DOHH2 (cell line): Measurements from ENCODE around the gene MYL9.
"Not testable (repeated sequence)": the region's sequence is repeated elsewhere in the genome, so short reads cannot be mapped to it uniquely, and the experiment has no call there.

Experiments used
- H3F3A ChIP-seq: fragments of 200-600 bp; sonication (generic), shearing (Covaris generic); 2 replicates; pipeline ENCODE4 v1.6.0; 2016; ENCODE audit warnings: antibody characterized with exemption, mild to moderate bottlenecking; ENCODE audit not compliant: control insufficient read depth, insufficient read depth
- H3K27ac ChIP-seq: fragments of 200-600 bp; sonication (generic); 2 replicates; pipeline ENCODE4 v1.5.1; 2014; ENCODE audit warnings: low read depth, mild to moderate bottlenecking, low read length, moderate library complexity
- H3K27me3 ChIP-seq: fragments of 200-600 bp; sonication (generic); 2 replicates; pipeline ENCODE4 v1.6.1; 2014; ENCODE audit warnings: mild to moderate bottlenecking, low read length, mixed read lengths; ENCODE audit not compliant: control insufficient read depth
- H3K36me3 ChIP-seq: fragments of 200-600 bp; sonication (generic); 2 replicates; pipeline ENCODE4 v1.6.1; 2014; ENCODE audit warnings: mild to moderate bottlenecking, low read length, moderate library complexity, mixed read lengths; ENCODE audit not compliant: control insufficient read depth
- H3K4me1 ChIP-seq: fragments of 200-600 bp; sonication (generic); 2 replicates; pipeline ENCODE4 v1.6.1; 2014; ENCODE audit warnings: mild to moderate bottlenecking, low read length, mixed read lengths; ENCODE audit not compliant: control insufficient read depth
- H3K4me2 ChIP-seq: fragments of 200-600 bp; sonication (generic); 2 replicates; pipeline ENCODE4 v1.6.0; 2014; ENCODE audit warnings: mild to moderate bottlenecking, low read length, moderate library complexity
- H3K4me3 ChIP-seq: fragments of 200-600 bp; sonication (generic); 2 replicates; pipeline ENCODE4 v1.5.1; 2014; ENCODE audit warnings: mild to moderate bottlenecking, low read length, mixed read lengths
- H3K79me2 ChIP-seq: fragments of 200-600 bp; sonication (generic); 2 replicates; pipeline ENCODE4 v1.6.1; 2014; ENCODE audit warnings: mild to moderate bottlenecking, low read length, mixed read lengths; ENCODE audit not compliant: control insufficient read depth
- H3K9me2 ChIP-seq: fragments of 200-600 bp; sonication (generic); replicated peaks from 2 replicates; pipeline ENCODE4 v1.6.1; 2014; ENCODE audit warnings: mild to moderate bottlenecking, low read length, mixed read lengths; ENCODE audit not compliant: control insufficient read depth
- H3K9me3 ChIP-seq: fragments of 200-600 bp; sonication (generic); 2 replicates; pipeline ENCODE4 v1.6.1; 2014; ENCODE audit warnings: antibody characterized with exemption, low read length, mixed read lengths; ENCODE audit not compliant: control insufficient read depth, insufficient read depth
- H4K20me1 ChIP-seq: fragments of 200-600 bp; sonication (generic); 2 replicates; pipeline ENCODE4 v1.6.0; 2014; ENCODE audit warnings: low read depth, mild to moderate bottlenecking, antibody characterized with exemption, low read length, moderate library complexity; ENCODE audit not compliant: control insufficient read depth, insufficient read depth
- EZH2phosphoT487 ChIP-seq: fragments of 200-600 bp; sonication (generic); IDR thresholded peaks from 2 replicates; pipeline ENCODE4 v1.6.1; 2017; ENCODE audit warnings: borderline replicate concordance, mild to moderate bottlenecking, antibody characterized with exemption, low read length, moderate library complexity, mixed read lengths
- TF ChIP-seq, protein P1 (sequence below): fragments of 200-600 bp; sonication (generic); IDR thresholded peaks from one replicate; pipeline ENCODE4 v1.5.1; 2014; ENCODE audit warnings: antibody characterized with exemption, mild to moderate bottlenecking, low read depth, low read length; ENCODE audit not compliant: poor library complexity, severe bottlenecking

MYL9 gene

GRCh38 chr20:36563374-36563773, 22.1 kb downstream of the MYL9 start:
- TF ChIP-seq, protein P1, sequence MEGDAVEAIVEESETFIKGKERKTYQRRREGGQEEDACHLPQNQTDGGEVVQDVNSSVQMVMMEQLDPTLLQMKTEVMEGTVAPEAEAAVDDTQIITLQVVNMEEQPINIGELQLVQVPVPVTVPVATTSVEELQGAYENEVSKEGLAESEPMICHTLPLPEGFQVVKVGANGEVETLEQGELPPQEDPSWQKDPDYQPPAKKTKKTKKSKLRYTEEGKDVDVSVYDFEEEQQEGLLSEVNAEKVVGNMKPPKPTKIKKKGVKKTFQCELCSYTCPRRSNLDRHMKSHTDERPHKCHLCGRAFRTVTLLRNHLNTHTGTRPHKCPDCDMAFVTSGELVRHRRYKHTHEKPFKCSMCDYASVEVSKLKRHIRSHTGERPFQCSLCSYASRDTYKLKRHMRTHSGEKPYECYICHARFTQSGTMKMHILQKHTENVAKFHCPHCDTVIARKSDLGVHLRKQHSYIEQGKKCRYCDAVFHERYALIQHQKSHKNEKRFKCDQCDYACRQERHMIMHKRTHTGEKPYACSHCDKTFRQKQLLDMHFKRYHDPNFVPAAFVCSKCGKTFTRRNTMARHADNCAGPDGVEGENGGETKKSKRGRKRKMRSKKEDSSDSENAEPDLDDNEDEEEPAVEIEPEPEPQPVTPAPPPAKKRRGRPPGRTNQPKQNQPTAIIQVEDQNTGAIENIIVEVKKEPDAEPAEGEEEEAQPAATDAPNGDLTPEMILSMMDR = no peak
- TF ChIP-seq EZH2phosphoT487 = no peak
- Histone ChIP-seq H4K20me1 (no peaks in the 10 kb centered on the region), H3K4me2 (no peak overlapping the region)

DNA sequence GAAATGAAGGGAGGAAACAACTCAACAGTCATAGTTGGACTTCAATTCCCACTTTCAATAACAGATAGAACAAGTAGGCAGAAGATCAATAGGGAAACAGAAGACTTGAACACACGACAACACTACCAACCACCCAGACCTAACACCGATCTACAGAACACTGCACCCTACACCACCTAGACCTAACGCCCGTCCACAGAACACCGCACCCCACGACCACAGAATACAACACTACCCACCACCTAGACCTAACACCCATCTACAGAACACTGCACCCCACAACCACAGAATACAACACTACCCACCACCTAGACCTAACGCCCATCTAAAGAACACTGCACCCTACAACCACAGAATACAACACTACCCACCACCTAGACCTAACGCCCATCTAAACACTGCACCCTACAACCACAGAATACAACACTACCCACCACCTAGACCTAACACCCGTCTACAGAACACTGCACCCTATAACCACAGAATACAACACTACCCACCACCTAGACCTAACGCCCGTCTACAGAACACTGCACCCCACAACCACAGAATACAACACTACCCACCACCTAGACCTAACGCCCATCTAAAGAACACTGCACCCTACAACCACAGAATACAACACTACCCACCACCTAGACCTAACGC, 22.9 kb downstream of the MYL9 start:
- not testable (repeated sequence) for H3K4me2 ChIP-seq, H3K4me3 ChIP-seq, H3K4me1 ChIP-seq, H4K20me1 ChIP-seq, H3K79me2 ChIP-seq, H3K9me3 ChIP-seq, H3K27me3 ChIP-seq, H3K9me2 ChIP-seq, H3F3A ChIP-seq, H3K36me3 ChIP-seq, H3K27ac ChIP-seq

More at GRCh38 chr20:36563374-36563773, 22.1 kb downstream of the MYL9 start:
- H3K4me1 ChIP-seq = no peaks in the 10 kb centered on the region
- peaks cover 5% of the 10 kb centered on the region; the same call in 1 of the 2 replicates for H3K36me3 ChIP-seq
- H3K9me3 ChIP-seq = peaks cover 10% of the 10 kb centered on the region; the same call in 1 of the 2 replicates
- H3K4me3 ChIP-seq = no peak overlapping the region
- H3K79me2 ChIP-seq = no peaks in the 10 kb centered on the region
- no peaks in the 10 kb centered on the region for H3F3A ChIP-seq
- no peaks in the 10 kb centered on the region for H3K9me2 ChIP-seq
- no peaks in the 10 kb centered on the region for H3K27me3 ChIP-seq
- H3K27ac ChIP-seq = no peak overlapping the region

- H3K36me3 ChIP-seq, H3K79me2 ChIP-seq, H3K9me2 ChIP-seq, H3K9me3 ChIP-seq, H4K20me1 ChIP-seq, H3F3A ChIP-seq, H3K4me2 ChIP-seq, H3K27me3 ChIP-seq, H3K4me1 ChIP-seq, H3K4me3 ChIP-seq, H3K27ac ChIP-seq: not testable (repeated sequence)
These were observed 23.4 kb downstream of the MYL9 start for GRCh38 chr20:36564726-36565121.

- no peak overlapping the region for H3K4me3 ChIP-seq
- peaks cover 5% of the 10 kb centered on the region; the same call in 1 of the 2 replicates for H3K36me3 ChIP-seq
- no peaks in the 10 kb centered on the region for H3K4me1 ChIP-seq
- no peak overlapping the region for H3K4me2 ChIP-seq
- TF ChIP-seq, protein P1 = no peak
- no peak for TF ChIP-seq EZH2phosphoT487
- H3K27ac ChIP-seq = no peak overlapping the region
- H3K79me2 ChIP-seq = no peaks in the 10 kb centered on the region
- no peaks in the 10 kb centered on the region for H3K9me2 ChIP-seq
- H3K9me3 ChIP-seq = peaks cover 10% of the 10 kb centered on the region; the same call in 1 of the 2 replicates
- H4K20me1 ChIP-seq = no peaks in the 10 kb centered on the region
- H3K27me3 ChIP-seq = no peaks in the 10 kb centered on the region
- no peaks in the 10 kb centered on the region for H3F3A ChIP-seq
These were observed 24.2 kb downstream of the MYL9 start for GRCh38 chr20:36565520-36565919.
